Nephron progenitor cell (in vitro differentiated cells): ENCODE data around the gene PIAS4.

Source experiments
- DNase-seq: peaks from one replicate; pipeline ENCODE4 v3.0.0; 2021
- H3K27ac Mint-ChIP-seq: 2 replicates; pipeline ENCODE4 v1.8.0; 2021; ENCODE audit warnings: mild to moderate bottlenecking, moderate library complexity, mixed read lengths
- H3K27me3 Mint-ChIP-seq: 2 replicates; pipeline ENCODE4 v1.8.0; 2021; ENCODE audit warnings: mild to moderate bottlenecking, low read depth, mixed read lengths; ENCODE audit not compliant: poor library complexity
- H3K36me3 Mint-ChIP-seq: 2 replicates; pipeline ENCODE4 v1.8.0; 2021; ENCODE audit warnings: low read depth, mixed read lengths
- H3K4me1 Mint-ChIP-seq: 2 replicates; pipeline ENCODE4 v1.8.0; 2021; ENCODE audit warnings: mixed read lengths
- H3K4me3 Mint-ChIP-seq: 2 replicates; pipeline ENCODE4 v1.8.0; 2021; ENCODE audit warnings: mild to moderate bottlenecking, moderate library complexity, mixed read lengths
- H3K9me3 Mint-ChIP-seq: 2 replicates; pipeline ENCODE4 v1.8.0; 2021; ENCODE audit warnings: mild to moderate bottlenecking, moderate library complexity, mixed read lengths
- TF ChIP-seq, protein P1 (sequence below): fragments of 200-600 bp; sonication (generic); IDR thresholded peaks from 2 replicates; pipeline ENCODE4 v1.5.0; 2021; ENCODE audit warnings: antibody characterized with exemption

Gene PIAS4

DNA sequence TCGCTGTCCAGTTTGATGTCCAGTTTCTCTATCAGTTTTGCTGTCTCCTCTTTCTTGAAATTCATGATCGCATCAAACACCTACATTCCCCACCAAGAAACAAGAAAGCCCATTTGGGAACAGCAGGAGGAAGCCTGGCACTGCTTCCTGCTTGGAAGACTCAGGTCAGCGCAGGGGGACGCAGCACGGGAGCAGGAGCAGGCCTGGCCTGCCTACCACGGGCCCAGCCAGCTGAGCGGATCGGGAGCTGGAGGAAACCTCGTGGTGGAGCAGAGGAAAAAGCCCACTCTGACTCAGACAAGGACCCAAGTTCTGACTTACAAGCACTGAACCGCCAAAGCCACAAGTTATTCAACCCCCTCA lies 26.2 kb upstream of the PIAS4 start:
- no peak for DNase-seq
- TF ChIP-seq, protein P1, sequence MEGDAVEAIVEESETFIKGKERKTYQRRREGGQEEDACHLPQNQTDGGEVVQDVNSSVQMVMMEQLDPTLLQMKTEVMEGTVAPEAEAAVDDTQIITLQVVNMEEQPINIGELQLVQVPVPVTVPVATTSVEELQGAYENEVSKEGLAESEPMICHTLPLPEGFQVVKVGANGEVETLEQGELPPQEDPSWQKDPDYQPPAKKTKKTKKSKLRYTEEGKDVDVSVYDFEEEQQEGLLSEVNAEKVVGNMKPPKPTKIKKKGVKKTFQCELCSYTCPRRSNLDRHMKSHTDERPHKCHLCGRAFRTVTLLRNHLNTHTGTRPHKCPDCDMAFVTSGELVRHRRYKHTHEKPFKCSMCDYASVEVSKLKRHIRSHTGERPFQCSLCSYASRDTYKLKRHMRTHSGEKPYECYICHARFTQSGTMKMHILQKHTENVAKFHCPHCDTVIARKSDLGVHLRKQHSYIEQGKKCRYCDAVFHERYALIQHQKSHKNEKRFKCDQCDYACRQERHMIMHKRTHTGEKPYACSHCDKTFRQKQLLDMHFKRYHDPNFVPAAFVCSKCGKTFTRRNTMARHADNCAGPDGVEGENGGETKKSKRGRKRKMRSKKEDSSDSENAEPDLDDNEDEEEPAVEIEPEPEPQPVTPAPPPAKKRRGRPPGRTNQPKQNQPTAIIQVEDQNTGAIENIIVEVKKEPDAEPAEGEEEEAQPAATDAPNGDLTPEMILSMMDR = no peak
- Mint-ChIP-seq H3K4me3 (no peak overlapping the region), H3K9me3 (no peaks in the 10 kb centered on the region), H3K27me3 (peaks cover 9% of the 10 kb centered on the region), H3K4me1 (peaks cover 32% of the 10 kb centered on the region), H3K36me3 (peaks cover 63% of the 10 kb centered on the region), H3K27ac (no peak overlapping the region)

DNA sequence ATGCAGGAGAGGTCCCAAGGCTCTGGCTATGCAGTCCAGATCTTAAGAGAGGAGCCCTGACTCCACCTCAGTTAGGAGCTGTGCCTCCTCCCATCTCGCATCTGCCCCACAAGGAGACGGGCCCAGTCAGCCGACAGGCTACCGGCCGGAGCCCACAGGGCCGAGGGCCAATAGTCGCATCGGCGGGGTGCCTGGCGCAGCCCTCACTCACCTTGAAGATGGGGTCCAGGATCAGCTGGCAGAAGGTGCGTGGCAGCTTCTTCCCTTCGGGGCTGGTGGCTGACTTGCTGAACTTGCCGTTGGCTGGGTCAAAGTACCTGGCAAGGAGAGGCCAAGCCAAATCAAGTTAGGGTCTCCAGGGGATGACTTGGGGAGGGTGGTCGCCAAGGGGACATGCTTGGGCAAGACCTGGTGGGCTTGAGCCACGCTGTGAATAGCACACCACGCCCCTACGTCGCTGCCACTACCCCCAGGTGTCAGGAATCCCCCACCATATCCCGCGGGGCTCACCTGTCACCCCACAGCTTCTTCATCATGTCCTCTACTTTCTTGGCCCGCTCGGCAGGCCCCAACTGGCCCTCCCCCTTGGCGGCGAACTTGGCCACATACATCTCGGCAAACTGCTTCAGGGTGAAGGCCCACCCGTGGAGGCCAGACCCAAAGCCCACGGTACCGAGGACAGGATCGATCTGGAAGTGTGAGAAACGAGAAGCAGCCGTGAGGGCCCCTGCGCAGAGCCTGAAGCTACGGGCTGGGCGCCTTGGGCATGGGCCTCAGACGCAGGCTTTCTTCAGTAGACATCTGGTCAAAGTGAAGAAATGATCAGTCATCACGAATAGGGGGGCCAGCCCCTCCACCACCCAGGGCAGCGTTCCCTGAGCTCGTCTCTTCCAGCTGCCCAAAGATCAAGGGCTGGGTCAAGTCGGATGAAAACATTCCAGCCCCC lies 25.5 kb upstream of the PIAS4 start:
- Mint-ChIP-seq H3K27me3 (peaks cover 16% of the 10 kb centered on the region), H3K36me3 (peaks cover 59% of the 10 kb centered on the region), H3K9me3 (no peaks in the 10 kb centered on the region), H3K4me1 (peaks cover 38% of the 10 kb centered on the region), H3K27ac (peak overlapping the region; percentile 95), H3K4me3 (peak overlapping the region; percentile 11)
- TF ChIP-seq, protein P1 = no peak
- no peak for DNase-seq

DNA sequence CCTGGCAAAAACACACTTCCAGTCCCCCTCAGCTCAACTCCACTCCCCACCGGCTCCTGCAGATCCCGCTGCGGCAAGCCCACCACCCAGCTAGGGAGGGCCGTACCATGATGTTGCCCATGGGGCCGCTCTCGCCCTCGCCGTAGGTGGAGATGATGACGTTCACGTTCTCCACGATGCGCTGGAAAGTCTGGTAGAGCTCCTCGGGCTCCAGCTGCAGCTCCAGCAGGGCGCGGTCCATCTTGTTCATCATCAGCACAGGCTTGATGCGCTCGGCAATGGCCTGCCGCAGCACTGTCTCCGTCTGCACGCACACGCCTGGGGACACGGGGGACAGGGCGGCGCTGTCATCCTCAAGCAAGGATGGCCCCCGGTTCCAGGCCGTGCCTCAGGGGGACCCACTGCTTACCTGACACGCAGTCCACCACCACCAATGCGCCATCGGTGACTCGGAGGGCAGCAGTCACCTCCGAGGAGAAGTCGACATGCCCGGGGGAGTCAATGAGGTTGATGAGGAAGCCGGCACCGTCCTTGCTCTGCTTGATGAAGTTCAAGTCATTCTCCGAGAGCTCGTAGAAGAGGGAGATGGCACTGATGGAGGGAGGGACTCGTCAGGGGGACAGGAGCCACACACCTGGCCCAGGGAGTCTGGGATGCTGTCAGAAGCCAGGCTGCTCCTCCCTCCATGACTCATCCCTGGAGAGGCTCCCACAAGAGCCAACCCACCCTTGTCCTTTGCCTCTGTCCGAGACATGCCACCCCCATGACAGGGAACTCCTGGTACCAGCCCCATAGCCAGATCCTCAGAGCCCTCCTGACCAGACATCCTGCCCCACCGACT lies 24.6 kb upstream of the PIAS4 start:
- DNase-seq = no peak
- TF ChIP-seq, protein P1 = no peak
- Mint-ChIP-seq H3K27me3 (peaks cover 24% of the 10 kb centered on the region), H3K4me3 (peak overlapping the region; percentile 99), H3K9me3 (no peaks in the 10 kb centered on the region), H3K4me1 (peaks cover 42% of the 10 kb centered on the region), H3K36me3 (peaks cover 50% of the 10 kb centered on the region), H3K27ac (peak overlapping the region; percentile 95)

DNA sequence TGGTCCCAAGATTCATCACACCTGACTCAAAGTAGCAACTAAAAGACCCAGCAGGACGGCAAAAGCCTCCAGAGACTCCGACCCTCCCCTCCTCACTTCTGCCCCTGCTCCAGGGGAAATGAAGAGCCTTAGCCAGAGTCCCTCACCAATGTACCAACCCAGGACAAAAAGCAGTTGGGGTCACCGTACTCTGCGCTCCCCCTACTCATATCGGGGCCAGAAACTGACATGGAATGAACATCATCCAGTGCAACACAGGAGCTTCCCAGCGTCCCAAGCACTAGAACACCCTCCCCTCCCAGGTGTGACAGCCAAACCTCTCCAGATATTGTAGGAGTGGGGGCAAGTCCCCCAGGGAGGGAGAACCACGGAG lies 24.0 kb upstream of the PIAS4 start:
- H3K4me1 Mint-ChIP-seq = peaks cover 42% of the 10 kb centered on the region

DNA sequence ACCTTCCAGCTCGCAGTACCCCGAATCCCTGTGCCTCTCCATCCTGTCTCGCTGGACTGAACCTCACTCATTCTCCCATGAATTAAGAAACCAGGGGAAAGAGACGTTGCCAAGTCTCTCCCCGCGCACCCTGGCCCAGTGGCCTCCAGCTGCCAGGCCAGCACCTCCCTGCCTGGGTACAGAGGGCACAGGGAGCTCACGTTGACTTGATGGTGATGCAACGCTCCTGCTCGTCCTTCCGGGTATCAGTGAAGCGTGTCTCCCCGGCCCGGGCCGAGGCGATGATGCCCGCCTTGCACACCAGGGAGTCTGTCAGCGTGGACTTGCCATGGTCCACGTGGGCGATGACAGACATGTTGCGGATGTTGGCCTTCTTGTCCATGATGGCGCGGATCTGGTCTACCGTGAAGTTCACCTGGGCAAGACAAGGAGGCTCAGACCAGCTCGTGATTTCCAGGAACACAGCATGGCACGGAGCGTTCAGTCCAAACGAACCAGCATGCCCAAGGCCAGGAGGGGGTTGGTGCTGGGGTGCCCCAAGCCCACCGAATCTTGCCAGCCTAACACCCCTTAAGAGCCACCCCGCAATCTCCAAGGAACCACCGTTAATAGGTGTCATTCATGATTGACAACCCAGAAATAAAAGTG lies 23.5 kb upstream of the PIAS4 start:
- H3K9me3 Mint-ChIP-seq = no peaks in the 10 kb centered on the region
- peak; percentile 10 for DNase-seq
- H3K4me3 Mint-ChIP-seq = peak overlapping the region; percentile 99
- H3K36me3 Mint-ChIP-seq = peaks cover 43% of the 10 kb centered on the region
- H3K4me1 Mint-ChIP-seq = peaks cover 42% of the 10 kb centered on the region
- TF ChIP-seq, protein P1 = no peak
- H3K27ac Mint-ChIP-seq = peak overlapping the region; percentile 100
- peaks cover 24% of the 10 kb centered on the region for H3K27me3 Mint-ChIP-seq

More for the DNA sequence above, 24.0 kb upstream of the PIAS4 start:
- H3K27ac Mint-ChIP-seq = peak overlapping the region; percentile 72
- H3K9me3 Mint-ChIP-seq = no peaks in the 10 kb centered on the region
- peaks cover 46% of the 10 kb centered on the region for H3K36me3 Mint-ChIP-seq
- DNase-seq = no peak
- peak overlapping the region; percentile 99 for H3K4me3 Mint-ChIP-seq
- TF ChIP-seq, protein P1 = no peak
- H3K27me3 Mint-ChIP-seq = peaks cover 24% of the 10 kb centered on the region
